Esophagus muscularis mucosa (tissue), 4 donors: Measurements from ENCODE around the gene ALG12.

Source experiments
- CTCF ChIP-seq, 3 experiments: fragments of 200-600 bp in 2 of 3; fragments of 450-650 bp in 1 of 3; sonication (generic) in 2 of 3; IDR thresholded peaks; one replicate each; pipeline ENCODE4 v1.5.1; 2017 to 2019; ENCODE audit warnings: antibody characterized with exemption in 3 of 3, mild to moderate bottlenecking in 2 of 3, moderate library complexity in 1 of 3
- EP300 ChIP-seq: sonication (generic); formaldehyde crosslinking; IDR thresholded peaks from one replicate; pipeline ENCODE4 v1.6.1; 2017; ENCODE audit warnings: antibody characterized with exemption
- POLR2A ChIP-seq: fragments of 450-650 bp; IDR thresholded peaks from one replicate; pipeline ENCODE4 v1.6.1; 2017; ENCODE audit warnings: antibody characterized with exemption, moderate library complexity, mild to moderate bottlenecking, low read depth

DNA sequence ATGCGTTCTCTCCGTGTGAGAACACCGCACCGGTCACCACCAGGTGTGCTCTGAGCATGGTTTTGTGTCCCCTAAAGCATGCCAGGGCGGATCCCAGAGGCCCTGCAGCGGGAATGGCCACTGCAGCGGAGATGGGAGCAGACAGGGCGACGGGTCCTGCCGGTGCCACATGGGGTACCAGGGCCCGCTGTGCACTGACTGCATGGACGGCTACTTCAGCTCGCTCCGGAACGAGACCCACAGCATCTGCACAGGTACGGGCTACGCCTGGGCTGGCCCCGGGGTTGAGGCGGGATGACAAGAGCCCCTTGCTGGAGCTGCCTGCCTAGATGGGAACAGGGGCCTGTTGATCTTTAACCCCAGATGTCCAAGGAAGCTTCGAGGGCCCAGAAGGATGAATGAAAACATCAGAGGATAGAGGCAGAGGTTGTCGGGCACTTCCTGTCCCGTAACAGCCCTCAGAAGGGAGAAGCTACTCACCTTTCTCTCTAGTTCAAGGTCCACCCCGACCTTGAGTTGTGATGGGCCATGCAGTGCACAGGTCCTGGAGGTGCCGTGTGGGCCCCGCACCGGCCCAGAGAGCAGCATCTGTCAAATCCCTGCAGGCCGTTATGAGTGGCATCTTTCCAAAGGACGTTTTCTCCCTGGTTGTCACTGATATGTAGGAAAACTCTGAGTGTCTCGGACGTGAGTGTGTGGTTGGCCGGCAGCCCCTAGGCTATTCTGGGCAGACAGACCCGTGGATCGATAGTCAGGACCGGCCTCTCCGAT, 3.5 kb upstream of the ALG12 start:
- TF ChIP-seq CTCF (IDR thresholded peaks at IDR 0.05), result no peak
- no peak for TF ChIP-seq POLR2A
- no peak for TF ChIP-seq EP300
